NOMO-1 treated with dmso at 0.1 percent for 144 hours (cell line): ENCODE measurements around the gene SPATA31D3.
"Not testable (repeated sequence)": the region's sequence is repeated elsewhere in the genome, so short reads cannot be mapped to it uniquely, and the experiment has no call there.

Source experiments
- DNase-seq: peaks from one replicate; lab custom pipeline; 2025; ENCODE audit not compliant: unreplicated experiment; lab: John Stamatoyannopoulos, UW

Gene SPATA31D3

DNA sequence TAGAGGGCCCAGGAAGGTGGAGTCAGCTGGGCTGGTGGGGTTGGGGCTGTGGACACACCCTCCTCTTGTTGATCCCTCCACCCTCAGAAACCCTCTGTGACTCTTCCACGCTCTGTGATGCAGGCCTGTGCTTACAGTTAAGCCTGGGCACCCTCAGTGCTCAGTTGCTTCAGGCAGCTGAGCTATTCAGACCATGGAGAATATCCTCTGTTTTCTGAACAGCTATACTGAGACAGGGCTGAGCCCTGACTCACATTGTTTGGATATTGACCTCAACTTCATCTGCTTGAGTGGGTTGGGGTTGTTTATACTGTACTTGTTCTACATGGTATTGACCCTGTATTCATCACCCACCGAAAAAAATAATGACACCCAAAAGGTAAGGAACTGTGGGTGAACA, at the start of gene SPATA31D3:
Gene SPATA31D3 (plus strand): TSS at position 108 of the 400 bp plus-strand sequence. CDS start 86 bp downstream, at position 194.
- not testable (repeated sequence) for DNase-seq

- no peak for DNase-seq
Observed at GRCh38 chr9:81893929-81894328, 49.4 kb upstream of the SPATA31D3 start.

DNA sequence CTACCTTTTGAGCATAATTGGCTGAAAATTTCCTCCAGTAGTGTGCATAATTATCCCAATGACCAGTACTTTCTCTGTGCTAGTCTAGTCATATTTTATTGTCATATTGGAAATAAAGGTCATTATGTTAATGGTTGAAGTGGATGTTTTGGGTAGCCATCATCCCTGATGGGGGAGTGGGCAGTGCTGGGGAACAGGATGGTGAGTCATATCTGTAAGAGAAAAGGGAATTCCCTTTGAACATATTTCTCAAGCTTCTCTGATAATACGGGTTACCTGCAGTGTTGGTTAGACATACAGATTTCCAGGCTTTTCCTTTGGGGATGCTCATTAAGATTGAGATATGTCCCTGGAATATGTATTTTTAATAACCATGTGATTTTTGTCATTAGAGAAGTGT, 48.4 kb upstream of the SPATA31D3 start:
- DNase-seq, result no peak

- DNase-seq, result no peak
Observed at GRCh38 chr9:81896070-81896469, 47.2 kb upstream of the SPATA31D3 start.

- DNase-seq, result no peak
Observed at GRCh38 chr9:81898851-81899250, 44.4 kb upstream of the SPATA31D3 start.

GRCh38 chr9:81902196-81902595, 41.1 kb upstream of the SPATA31D3 start:
- DNase-seq, result no peak

- DNase-seq, result no peak
Observed at GRCh38 chr9:81902626-81903025, 40.7 kb upstream of the SPATA31D3 start.

DNA sequence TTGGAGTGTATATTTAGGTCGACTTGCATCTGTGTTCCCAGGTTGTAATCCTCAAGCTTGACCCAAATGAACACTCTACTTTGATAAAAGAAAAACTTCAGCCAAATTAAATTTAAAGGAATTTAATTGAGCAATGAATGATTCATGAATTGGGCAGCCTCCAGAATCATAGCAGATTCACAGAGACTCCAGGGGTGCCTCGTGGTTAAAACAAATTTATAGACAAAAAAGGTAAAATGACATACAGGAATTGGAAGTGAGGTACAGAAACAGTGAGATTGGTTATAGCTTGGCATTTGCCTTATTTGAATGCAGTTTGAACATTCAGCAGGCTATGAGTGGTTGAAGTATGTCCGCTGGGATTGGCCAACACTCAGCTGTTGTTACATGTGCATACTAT, 36.6 kb upstream of the SPATA31D3 start:
- no peak for DNase-seq

GRCh38 chr9:81912135-81912534, 31.2 kb upstream of the SPATA31D3 start:
- DNase-seq, result no peak

DNA sequence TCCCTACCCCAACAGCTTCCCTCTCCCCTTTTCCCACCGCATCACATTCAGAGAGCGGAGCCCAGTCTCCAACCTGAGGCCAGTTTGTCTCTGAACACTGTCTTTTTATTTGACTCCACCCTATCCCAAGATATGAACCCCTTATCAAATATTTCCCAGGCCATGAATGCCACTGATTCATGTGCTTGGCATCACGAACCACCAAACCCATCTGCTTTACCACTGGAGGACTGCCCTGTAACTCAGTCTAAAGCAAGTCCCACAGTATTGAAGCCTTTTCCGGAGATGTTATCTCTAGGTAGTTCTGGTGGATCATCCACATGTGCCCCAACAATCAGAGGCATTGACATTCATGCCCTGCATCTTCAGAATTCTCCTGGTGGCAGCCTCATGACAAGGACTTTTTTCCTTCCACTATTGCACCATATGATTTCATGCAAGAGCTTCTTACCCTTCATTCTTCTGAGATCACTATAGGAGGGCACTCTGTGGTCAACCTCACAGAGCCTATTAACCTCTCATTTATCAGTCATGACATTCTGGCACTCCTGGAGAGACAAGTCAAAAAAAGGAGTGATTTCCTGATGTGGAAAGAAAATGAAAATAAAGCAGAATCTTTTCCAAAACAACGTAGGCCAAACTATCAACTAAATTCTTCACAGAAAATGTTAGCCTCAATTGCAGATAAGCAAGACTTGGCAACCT, 27.3 kb upstream of the SPATA31D3 start:
- DNase-seq, result no peak

- DNase-seq, result not testable (repeated sequence)
Observed at GRCh38 chr9:81918507-81918906, 24.8 kb upstream of the SPATA31D3 start.

DNA sequence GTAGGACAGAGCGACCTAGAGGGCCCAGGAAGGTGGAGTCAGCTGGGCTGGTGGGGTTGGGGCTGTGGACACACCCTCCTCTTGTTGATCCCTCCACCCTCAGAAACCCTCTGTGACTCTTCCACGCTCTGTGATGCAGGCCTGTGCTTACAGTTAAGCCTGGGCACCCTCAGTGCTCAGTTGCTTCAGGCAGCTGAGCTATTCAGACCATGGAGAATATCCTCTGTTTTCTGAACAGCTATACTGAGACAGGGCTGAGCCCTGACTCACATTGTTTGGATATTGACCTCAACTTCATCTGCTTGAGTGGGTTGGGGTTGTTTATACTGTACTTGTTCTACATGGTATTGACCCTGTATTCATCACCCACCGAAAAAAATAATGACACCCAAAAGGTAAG, 15.0 kb upstream of the SPATA31D3 start, which contains the start of gene SPATA31D4:
Gene SPATA31D4 (plus strand): TSS at position 124 of the 400 bp plus-strand sequence. CDS start 86 bp downstream, at position 210.
- DNase-seq, result not testable (repeated sequence)

- not testable (repeated sequence) for DNase-seq
Observed at GRCh38 chr9:81930147-81930546, 13.2 kb upstream of the SPATA31D3 start.

GRCh38 chr9:81933547-81933946, 9.8 kb upstream of the SPATA31D3 start:
- not testable (repeated sequence) for DNase-seq

- DNase-seq, result not testable (repeated sequence)
Observed at GRCh38 chr9:81948650-81949049, 5.3 kb downstream of the SPATA31D3 start.

- no peak for DNase-seq
Observed at GRCh38 chr9:81953096-81953495, 9.8 kb downstream of the SPATA31D3 start.

GRCh38 chr9:81955625-81956024, 12.3 kb downstream of the SPATA31D3 start:
- no peak for DNase-seq

GRCh38 chr9:81964218-81965171, 21.2 kb downstream of the SPATA31D3 start:
- no peak for DNase-seq

DNA sequence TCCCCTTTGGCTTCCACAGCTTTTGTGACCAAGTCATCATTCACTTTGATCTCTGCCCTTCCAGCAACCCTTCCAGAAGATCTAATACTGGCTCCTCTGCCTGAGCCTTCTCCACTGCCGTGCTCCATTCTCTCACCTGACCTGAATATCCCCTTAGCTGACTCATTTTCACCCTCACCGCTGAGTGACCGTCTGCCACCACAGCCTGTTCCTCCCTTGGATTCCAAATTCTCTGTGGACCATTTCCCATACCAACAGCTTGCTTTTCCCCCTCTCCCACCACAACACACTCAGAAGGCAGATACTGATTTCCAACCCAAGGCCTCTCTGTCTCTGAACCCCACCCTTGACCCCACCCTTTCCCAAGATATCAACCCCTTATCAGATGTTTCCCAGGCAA, 24.7 kb downstream of the SPATA31D3 start:
- DNase-seq, result no peak

- no peak for DNase-seq
Observed at GRCh38 chr9:81969971-81970370, 26.7 kb downstream of the SPATA31D3 start.

DNA sequence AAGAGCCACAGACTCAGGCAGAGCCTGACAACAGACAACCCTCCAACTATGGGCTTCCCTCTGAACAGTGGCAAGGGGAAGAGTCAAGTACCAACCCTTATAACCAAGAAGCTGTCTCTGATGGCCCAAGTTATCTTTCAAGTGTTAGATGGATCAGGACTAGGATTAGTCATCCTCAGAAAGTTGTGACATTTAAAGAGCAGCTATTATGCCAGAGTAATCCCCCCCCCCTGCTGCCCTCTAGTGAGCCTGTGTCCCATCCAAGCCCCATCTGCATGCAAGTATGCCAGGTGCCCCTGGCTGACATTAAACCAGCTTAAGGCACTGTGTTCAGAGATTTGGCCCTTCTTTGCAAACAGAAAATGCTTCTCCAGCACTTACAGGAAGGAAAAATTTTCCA, 28.4 kb downstream of the SPATA31D3 start:
- DNase-seq, result no peak

GRCh38 chr9:81974764-81975163, 31.5 kb downstream of the SPATA31D3 start:
- DNase-seq, result no peak
